Colonic mucosa (tissue), 4 donors: ENCODE data around the gene STAT5B. TPM values are rescaled to one million over a fixed set of nuclear protein-coding genes. Genes with fewer than 3 reads are reported as not detected.

ENCODE experiments used
- DNase-seq: peaks from one replicate; pipeline ENCODE4 v3.0.0-alpha.2; 2020
- H3K27ac ChIP-seq: fragments of 200-600 bp; one replicate; pipeline ENCODE4 v1.8.0; 2021
- H3K27me3 ChIP-seq: fragments of 200-600 bp; one replicate; pipeline ENCODE4 v1.8.0; 2021
- H3K36me3 ChIP-seq: fragments of 200-600 bp; one replicate; pipeline ENCODE4 v1.8.0; 2021
- H3K4me1 ChIP-seq: fragments of 200-600 bp; one replicate; pipeline ENCODE4 v1.8.0; 2021; ENCODE audit warnings: mild to moderate bottlenecking
- H3K4me3 ChIP-seq: fragments of 200-600 bp; one replicate; pipeline ENCODE4 v1.8.0; 2021
- H3K9ac ChIP-seq, 2 donors: one replicate each; pipeline ENCODE4 v1.7.0; 2013; ENCODE audit warnings: control low read depth in 2 of 2, low read depth in 2 of 2, low read length in 2 of 2
- H3K9me3 ChIP-seq: fragments of 200-600 bp; one replicate; pipeline ENCODE4 v1.8.0; 2021
- intact Hi-C: fragments of 100-400 bp; cut with DNase I; formaldehyde crosslinking; loops from one replicate; pipeline ENCODE4 v1.14.1; 2022
- total RNA-seq, 2 donors: library from RNA; stranded (reverse); fragmentation: NEBNext Ultra II Directional in 1 of 2; extraction: Animal tissue kit (Norgen Biotek cat#: 25700) in 1 of 2; gene quantifications; one replicate each; pipeline ENCODE4 v1.2.1, GENCODE V29; 2021
- TF ChIP-seq, protein P1 (sequence below): fragments of 200-600 bp; IDR thresholded peaks from one replicate; pipeline ENCODE4 v1.8.0; 2022; ENCODE audit warnings: antibody characterized with exemption, mild to moderate bottlenecking
- donor health status: healthy.
- donor health status: DM: no; HTN: no; CAD: no.
- donor health status: DM: no; HTN: no; CAD: no.

Gene STAT5B
- total RNA-seq, 2 donors from 2014 or later: 29.3 to 38.4 TPM

GRCh38 chr17:42155614-42156045 is 120.6 kb downstream of the STAT5B start:
- TF ChIP-seq, protein P1, sequence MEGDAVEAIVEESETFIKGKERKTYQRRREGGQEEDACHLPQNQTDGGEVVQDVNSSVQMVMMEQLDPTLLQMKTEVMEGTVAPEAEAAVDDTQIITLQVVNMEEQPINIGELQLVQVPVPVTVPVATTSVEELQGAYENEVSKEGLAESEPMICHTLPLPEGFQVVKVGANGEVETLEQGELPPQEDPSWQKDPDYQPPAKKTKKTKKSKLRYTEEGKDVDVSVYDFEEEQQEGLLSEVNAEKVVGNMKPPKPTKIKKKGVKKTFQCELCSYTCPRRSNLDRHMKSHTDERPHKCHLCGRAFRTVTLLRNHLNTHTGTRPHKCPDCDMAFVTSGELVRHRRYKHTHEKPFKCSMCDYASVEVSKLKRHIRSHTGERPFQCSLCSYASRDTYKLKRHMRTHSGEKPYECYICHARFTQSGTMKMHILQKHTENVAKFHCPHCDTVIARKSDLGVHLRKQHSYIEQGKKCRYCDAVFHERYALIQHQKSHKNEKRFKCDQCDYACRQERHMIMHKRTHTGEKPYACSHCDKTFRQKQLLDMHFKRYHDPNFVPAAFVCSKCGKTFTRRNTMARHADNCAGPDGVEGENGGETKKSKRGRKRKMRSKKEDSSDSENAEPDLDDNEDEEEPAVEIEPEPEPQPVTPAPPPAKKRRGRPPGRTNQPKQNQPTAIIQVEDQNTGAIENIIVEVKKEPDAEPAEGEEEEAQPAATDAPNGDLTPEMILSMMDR: no peak
- H3K27ac ChIP-seq: no peak overlapping the region
- H3K36me3 ChIP-seq: no peaks in the 10 kb centered on the region
- H3K27me3 ChIP-seq: no peaks in the 10 kb centered on the region
- intact Hi-C loops: no loop called here
- H3K9me3 ChIP-seq: no peaks in the 10 kb centered on the region
- H3K4me1 ChIP-seq: peaks cover 10% of the 10 kb centered on the region
- H3K4me3 ChIP-seq: peak overlapping the region; percentile 99
- DNase-seq: no peak
- peak overlapping the region in 1 of 2 donors; percentile 34 for H3K9ac ChIP-seq

DNA sequence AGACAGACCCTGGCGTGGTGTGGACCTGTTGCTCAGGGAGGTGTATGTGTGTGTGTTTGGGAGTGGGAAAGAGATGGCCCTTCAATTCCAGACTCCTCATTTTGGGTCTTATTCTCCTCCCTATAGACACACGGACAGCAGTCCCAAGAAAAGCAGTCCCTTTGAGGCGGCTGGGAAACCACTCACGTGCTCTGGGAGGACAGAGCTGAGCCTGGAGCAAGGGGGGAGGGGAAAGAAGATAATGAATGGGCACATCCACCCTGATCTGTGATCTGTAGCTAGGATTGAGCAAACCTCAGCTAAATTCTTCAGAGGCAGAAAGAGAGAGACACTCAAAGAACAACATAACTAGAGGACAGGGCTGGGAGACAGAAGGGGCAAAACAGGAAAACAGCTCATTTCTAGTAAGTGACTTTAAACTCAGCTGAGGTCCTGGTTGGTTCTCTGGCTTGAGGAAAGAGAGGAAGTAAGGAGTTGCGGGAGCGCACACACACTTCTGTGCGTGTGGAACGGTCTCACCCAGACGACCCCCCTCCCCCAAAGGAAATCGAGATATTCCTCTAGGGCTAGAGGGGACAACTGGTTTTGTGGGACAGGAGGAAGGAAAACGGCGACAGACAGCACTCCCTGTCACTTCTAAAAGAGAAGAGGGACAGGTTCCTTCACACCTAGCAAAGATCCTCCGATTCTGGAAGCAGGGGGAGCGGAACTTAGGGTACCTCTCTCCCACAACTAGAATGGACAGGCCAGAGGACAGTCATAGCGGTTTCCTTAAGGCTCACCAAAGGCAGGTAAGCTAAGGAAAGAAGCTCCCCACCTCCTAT is 122.1 kb downstream of the STAT5B start:
- Histone ChIP-seq H3K27me3 (no peaks in the 10 kb centered on the region), H3K4me1 (peaks cover 10% of the 10 kb centered on the region), H3K36me3 (no peaks in the 10 kb centered on the region), H3K27ac (peak overlapping the region; percentile 53), H3K4me3 (peak overlapping the region; percentile 99), H3K9ac (peak overlapping the region; percentile 93 to 100), H3K9me3 (no peaks in the 10 kb centered on the region)
- intact Hi-C loops: no loop called here
- peak; percentile 35 for DNase-seq
- TF ChIP-seq, protein P1: no peak

Other genes starting within 250 kb of the STAT5B start
- gene C17orf113, start 225.8 kb downstream of the STAT5B start, total RNA-seq: 1 to 10 TPM in 1 of 2 donors, under 1 TPM in 1; 0.84 to 1.2 TPM
- under 1 TPM; 0.20 to 0.32 TPM for gene ZNF385C, start 177.9 kb downstream of the STAT5B start, total RNA-seq
- 10 to 100 TPM; 10.6 to 11.3 TPM for gene DHX58, start 163.7 kb downstream of the STAT5B start, total RNA-seq
- gene KAT2A, start 155.0 kb downstream of the STAT5B start, total RNA-seq: 10 to 100 TPM; 16.9 to 59.8 TPM
- not detected for gene HSPB9, start 153.6 kb downstream of the STAT5B start, total RNA-seq
- gene RAB5C, start 121.4 kb downstream of the STAT5B start, total RNA-seq: 100 to 1,000 TPM; 148 to 171 TPM
- under 1 TPM in 1 of 2 donors, not detected in 1; 0.07 TPM for gene KCNH4, start 95.2 kb downstream of the STAT5B start, total RNA-seq
- gene HCRT, start 90.9 kb downstream of the STAT5B start, total RNA-seq: not detected
- 10 to 100 TPM; 20.6 to 23.0 TPM for gene GHDC, start 81.9 kb downstream of the STAT5B start, total RNA-seq
- 10 to 100 TPM; 22.0 to 22.4 TPM for gene STAT5A, start 12.1 kb upstream of the STAT5B start, total RNA-seq
- 100 to 1,000 TPM; 137 to 216 TPM for gene STAT3, start 112.1 kb upstream of the STAT5B start, total RNA-seq
- gene CAVIN1, start 146.9 kb upstream of the STAT5B start, total RNA-seq: 10 to 100 TPM; 25.2 to 74.6 TPM
- gene ATP6V0A1, start 182.5 kb upstream of the STAT5B start, total RNA-seq: 10 to 100 TPM; 77.6 to 93.0 TPM